Uterus (tissue), 2 donors: ENCODE data around the gene AQP3.
"Not testable (repeated sequence)": the region's sequence is repeated elsewhere in the genome, so short reads cannot be mapped to it uniquely, and the experiment has no call there.

Experiments used
- POLR2A ChIP-seq, 2 donors: fragments of 450-650 bp; IDR thresholded peaks; one replicate each; pipeline ENCODE4 v1.6.1; 2016; ENCODE audit warnings: antibody characterized with exemption in 2 of 2, mild to moderate bottlenecking in 1 of 2, moderate library complexity in 1 of 2
- TF ChIP-seq, protein P1 (sequence below), 4 experiments: fragments of 200-600 bp in 2 of 4; fragments of 450-650 bp in 2 of 4; sonication (generic) in 2 of 4; IDR thresholded peaks; one replicate each; pipeline ENCODE4 v1.5.1; 2016 to 2019; ENCODE audit warnings: antibody characterized with exemption in 4 of 4, mild to moderate bottlenecking in 2 of 4, moderate library complexity in 1 of 4

GRCh38 chr9:33455456-33455855, 8.1 kb upstream of the AQP3 start:
- TF ChIP-seq, protein P1, sequence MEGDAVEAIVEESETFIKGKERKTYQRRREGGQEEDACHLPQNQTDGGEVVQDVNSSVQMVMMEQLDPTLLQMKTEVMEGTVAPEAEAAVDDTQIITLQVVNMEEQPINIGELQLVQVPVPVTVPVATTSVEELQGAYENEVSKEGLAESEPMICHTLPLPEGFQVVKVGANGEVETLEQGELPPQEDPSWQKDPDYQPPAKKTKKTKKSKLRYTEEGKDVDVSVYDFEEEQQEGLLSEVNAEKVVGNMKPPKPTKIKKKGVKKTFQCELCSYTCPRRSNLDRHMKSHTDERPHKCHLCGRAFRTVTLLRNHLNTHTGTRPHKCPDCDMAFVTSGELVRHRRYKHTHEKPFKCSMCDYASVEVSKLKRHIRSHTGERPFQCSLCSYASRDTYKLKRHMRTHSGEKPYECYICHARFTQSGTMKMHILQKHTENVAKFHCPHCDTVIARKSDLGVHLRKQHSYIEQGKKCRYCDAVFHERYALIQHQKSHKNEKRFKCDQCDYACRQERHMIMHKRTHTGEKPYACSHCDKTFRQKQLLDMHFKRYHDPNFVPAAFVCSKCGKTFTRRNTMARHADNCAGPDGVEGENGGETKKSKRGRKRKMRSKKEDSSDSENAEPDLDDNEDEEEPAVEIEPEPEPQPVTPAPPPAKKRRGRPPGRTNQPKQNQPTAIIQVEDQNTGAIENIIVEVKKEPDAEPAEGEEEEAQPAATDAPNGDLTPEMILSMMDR (IDR thresholded peaks at IDR 0.05): not testable (repeated sequence)
- TF ChIP-seq POLR2A (IDR thresholded peaks at IDR 0.05): not testable (repeated sequence)
